GM23248 (cell line): ENCODE results near the gene SH3TC1.

Source experiments
- EZH2 ChIP-seq: fragments of 200-600 bp; sonication (generic); IDR thresholded peaks from 2 replicates; pipeline ENCODE4 v1.6.1; 2018; ENCODE audit warnings: antibody characterized with exemption, mild to moderate bottlenecking; ENCODE audit not compliant: insufficient read depth, poor library complexity, severe bottlenecking
- EZH2phosphoT487 ChIP-seq: fragments of 200-600 bp; sonication (generic); IDR thresholded peaks from 2 replicates; pipeline ENCODE4 v1.6.1; 2018; ENCODE audit warnings: antibody characterized with exemption, moderate library complexity, mild to moderate bottlenecking, low read depth; ENCODE audit not compliant: insufficient read depth

- TF ChIP-seq EZH2 (no peak), EZH2phosphoT487 (no peak)
Observed at GRCh38 chr4:8171984-8172924, 26.8 kb upstream of the SH3TC1 start.
